Measurements from ENCODE around the gene DFFB. TPM values are rescaled to one million over a fixed set of nuclear protein-coding genes. Genes with fewer than 3 reads are reported as not detected.

DFFB gene
- total RNA-seq, 4 donors from 2014 or later = 1.3 to 3.6 (median 3.1) TPM

- intact Hi-C loops (cut with DNase I; ENCODE audit: low total_unique reads) = no loop called here
- Histone ChIP-seq H3K4me3 (no peak overlapping the region), H3K4me1 (no peaks in the 10 kb centered on the region), H3K27me3 (no peaks in the 10 kb centered on the region), H3K36me3 (peaks cover 0 to 9% of the 10 kb centered on the region in 2 donors), H3K27ac (no peak overlapping the region), H3K9me3 (no peaks in the 10 kb centered on the region)
- in situ Hi-C loops (cut with MboI; ENCODE audit: low sequenced_read_pairs in 4 of 4) = no loop called here
- DNase-seq (no peak), ATAC-seq (no peak)
- TF ChIP-seq CTCF (IDR thresholded peaks at IDR 0.05 in 4 of 5, conservative IDR thresholded peaks at IDR 0.05 in 1 of 5) = no peak
- no peak for TF ChIP-seq POLR2A (IDR thresholded peaks at IDR 0.05)
Measured at GRCh38 chr1:3864884-3865283, 7.6 kb downstream of the DFFB start.

GRCh38 chr1:3865606-3866160 is 8.4 kb downstream of the DFFB start:
- intact Hi-C loops (cut with DNase I; ENCODE audit: low total_unique reads) = no loop called here

GRCh38 chr1:3868464-3869006 is 11.3 kb downstream of the DFFB start:
- Histone ChIP-seq H3K4me1 (no peaks in the 10 kb centered on the region), H3K27ac (no peak overlapping the region), H3K36me3 (peaks cover 0 to 33% of the 10 kb centered on the region in 2 donors), H3K4me3 (no peak overlapping the region), H3K27me3 (no peaks in the 10 kb centered on the region), H3K9me3 (no peaks in the 10 kb centered on the region)
- ATAC-seq (no peak), DNase-seq (no peak)
- TF ChIP-seq POLR2A (IDR thresholded peaks at IDR 0.05) = no peak
- TF ChIP-seq CTCF (IDR thresholded peaks at IDR 0.05 in 4 of 5, conservative IDR thresholded peaks at IDR 0.05 in 1 of 5) = no peak
- in situ Hi-C loops (cut with MboI; ENCODE audit: low sequenced_read_pairs in 4 of 4) = no loop called here
- intact Hi-C loops (cut with DNase I; ENCODE audit: low total_unique reads) = no loop called here

More at GRCh38 chr1:3865606-3866160, 8.4 kb downstream of the DFFB start:
- Histone ChIP-seq H3K4me1 (no peaks in the 10 kb centered on the region), H3K36me3 (peaks cover 0 to 16% of the 10 kb centered on the region in 2 donors), H3K27ac (no peak overlapping the region), H3K9me3 (no peaks in the 10 kb centered on the region), H3K27me3 (no peaks in the 10 kb centered on the region), H3K4me3 (no peak overlapping the region)
- ATAC-seq = no peak
- no peak for TF ChIP-seq POLR2A (IDR thresholded peaks at IDR 0.05)
- TF ChIP-seq CTCF (IDR thresholded peaks at IDR 0.05 in 4 of 5, conservative IDR thresholded peaks at IDR 0.05 in 1 of 5) = no peak
- DNase-seq = no peak
- in situ Hi-C loops (cut with MboI; ENCODE audit: low sequenced_read_pairs in 4 of 4) = no loop called here

- intact Hi-C loops (cut with DNase I; ENCODE audit: low total_unique reads) = no loop called here
- Histone ChIP-seq H3K27ac (no peak overlapping the region), H3K36me3 (peaks cover 0 to 42% of the 10 kb centered on the region in 2 donors), H3K4me3 (no peak overlapping the region), H3K4me1 (no peaks in the 10 kb centered on the region), H3K9me3 (no peaks in the 10 kb centered on the region), H3K27me3 (no peaks in the 10 kb centered on the region)
- TF ChIP-seq POLR2A (IDR thresholded peaks at IDR 0.05) (no peak), CTCF (IDR thresholded peaks at IDR 0.05 in 4 of 5, conservative IDR thresholded peaks at IDR 0.05 in 1 of 5) (no peak)
- in situ Hi-C loops (cut with MboI; ENCODE audit: low sequenced_read_pairs in 4 of 4) = no loop called here
- DNase-seq (no peak), ATAC-seq (no peak)
Measured at GRCh38 chr1:3869751-3870301, 12.6 kb downstream of the DFFB start.
